GM19043 (cell line): ENCODE results near the gene MRPL53.

Experiments used
- ATAC-seq: cut with Tn5 transposase; IDR thresholded peaks from one replicate; pipeline ENCODE4 v1.9.1; 2021; ENCODE audit warnings: low read depth; ENCODE audit not compliant: unreplicated experiment

Gene MRPL53

DNA sequence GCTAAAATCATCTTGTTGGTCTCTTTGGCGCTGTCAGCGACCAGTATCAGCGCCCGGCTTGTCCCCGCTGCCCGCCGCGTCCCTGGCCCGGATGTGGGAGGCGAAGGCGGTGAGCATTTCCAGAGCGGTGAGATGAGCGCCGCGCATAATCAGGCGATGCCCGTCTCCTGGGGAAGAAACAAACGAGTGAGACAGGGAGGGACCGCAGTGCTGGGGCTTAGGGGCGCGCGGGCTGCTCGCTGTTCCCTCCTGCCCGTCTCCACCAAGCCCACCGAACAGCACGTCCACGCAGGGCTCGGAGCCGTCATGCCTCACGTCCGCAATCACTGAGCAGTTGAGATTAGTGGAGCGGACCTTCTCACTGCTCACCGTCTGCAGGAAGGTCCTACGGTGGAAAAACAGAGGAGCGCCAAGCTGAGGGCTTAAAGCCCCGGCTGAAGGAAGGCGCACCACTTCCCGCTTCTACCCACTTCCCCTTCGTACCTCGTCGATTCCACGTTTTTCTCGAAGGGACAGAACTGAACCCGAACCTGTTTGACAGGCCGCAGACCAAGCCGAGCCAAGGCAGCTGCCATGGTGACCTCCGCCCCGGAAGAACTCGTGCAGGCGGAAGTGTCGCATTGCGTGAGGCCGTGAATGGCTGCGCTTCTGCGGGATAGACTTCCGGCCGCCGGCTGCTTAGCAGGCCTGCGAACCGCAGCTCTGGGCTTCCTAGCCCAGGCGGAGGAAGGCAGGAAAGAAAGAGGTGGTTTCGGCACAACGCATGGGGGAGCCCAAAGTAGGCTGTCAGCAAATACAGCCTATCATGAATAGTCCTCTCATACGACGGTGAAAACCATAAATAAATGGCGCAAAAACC lies at the start of gene MRPL53:
Gene MRPL53, minus strand, starts transcription at position 595 of the 859 bp plus-strand sequence. Its CDS starts 20 bp downstream, at position 575.
- ATAC-seq, result peak; percentile 88

- no peak for ATAC-seq
Observed at GRCh38 chr2:74516650-74517049, 44.2 kb upstream of the MRPL53 start.

- ATAC-seq, result no peak
Observed at GRCh38 chr2:74515981-74516633, 43.6 kb upstream of the MRPL53 start.

DNA sequence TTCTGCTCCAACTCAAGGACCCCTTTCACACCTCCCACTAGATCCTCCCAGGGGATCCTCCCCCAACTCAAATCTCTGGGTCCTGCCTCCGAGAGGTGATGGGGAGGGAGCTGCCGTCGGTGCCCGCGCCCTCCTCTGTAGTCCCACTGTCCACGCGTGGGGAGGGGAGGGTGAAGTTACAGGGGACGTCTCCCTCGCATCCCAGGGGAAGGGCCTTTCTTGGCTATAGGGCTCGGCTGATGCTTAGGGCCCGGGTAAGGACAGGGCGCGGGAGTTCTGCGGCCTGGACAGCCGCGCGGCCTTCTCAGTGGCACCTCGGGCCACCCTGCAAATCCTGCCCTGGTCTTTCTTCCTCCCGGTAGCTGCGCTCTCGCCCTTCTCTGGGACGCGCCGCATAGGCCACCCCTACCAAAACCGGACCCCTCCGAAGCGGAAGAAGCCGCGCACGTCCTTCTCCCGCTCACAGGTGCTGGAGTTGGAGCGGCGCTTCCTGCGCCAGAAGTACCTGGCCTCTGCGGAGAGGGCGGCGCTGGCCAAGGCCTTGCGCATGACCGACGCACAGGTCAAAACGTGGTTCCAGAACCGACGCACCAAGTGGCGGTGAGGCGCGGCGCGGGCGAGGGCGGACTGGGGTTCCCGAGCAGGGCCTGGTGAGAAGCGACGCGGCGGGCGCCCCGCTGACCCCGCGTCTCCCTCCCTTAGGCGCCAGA lies 42.9 kb upstream of the MRPL53 start:
- ATAC-seq, result no peak

GRCh38 chr2:74514368-74515270 lies 42.1 kb upstream of the MRPL53 start, which contains the start of gene TLX2:
TLX2 (plus strand) TSS chr2:74514450; CDS start chr2:74514807, 357 bp downstream.
- no peak for ATAC-seq

DNA sequence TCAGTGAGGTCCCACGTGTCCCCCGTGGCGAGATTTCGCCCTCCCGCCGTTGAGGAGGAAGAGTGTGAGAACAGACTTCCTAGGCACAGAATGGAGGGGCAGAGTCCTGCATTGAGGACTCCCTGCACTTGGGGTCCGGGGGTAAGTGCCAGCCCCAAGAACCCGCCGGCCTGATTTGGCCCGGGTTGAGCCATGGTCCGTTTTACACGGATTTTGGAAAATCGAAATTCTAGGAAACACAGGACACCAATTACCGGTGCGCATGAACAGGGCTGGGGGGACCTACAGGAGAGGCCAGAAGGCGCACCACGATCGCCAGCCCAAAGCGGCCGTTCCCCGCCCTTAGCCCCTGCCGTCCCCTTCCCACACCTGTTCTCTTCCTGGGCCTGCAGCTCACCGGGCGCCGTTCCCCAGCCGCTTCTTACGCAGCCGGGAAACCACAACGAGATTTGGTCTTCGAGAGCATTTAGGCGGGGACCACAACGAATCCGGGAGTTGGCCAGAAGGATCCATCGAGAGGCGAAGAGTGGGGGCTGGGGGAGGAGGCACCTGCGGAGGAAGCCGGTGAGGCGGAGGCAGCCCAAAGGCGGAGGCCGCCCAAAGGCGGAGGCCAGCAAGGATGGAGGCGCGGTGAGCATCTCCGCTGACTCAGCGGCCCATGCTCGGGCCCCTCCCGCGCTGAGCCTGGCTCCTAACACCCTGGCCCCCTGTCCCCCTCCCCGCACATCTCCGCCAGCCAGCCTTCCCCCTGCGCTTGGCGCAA lies 41.3 kb upstream of the MRPL53 start:
- ATAC-seq, result no peak

GRCh38 chr2:74512744-74513604 lies 40.5 kb upstream of the MRPL53 start:
- ATAC-seq, result no peak

DNA sequence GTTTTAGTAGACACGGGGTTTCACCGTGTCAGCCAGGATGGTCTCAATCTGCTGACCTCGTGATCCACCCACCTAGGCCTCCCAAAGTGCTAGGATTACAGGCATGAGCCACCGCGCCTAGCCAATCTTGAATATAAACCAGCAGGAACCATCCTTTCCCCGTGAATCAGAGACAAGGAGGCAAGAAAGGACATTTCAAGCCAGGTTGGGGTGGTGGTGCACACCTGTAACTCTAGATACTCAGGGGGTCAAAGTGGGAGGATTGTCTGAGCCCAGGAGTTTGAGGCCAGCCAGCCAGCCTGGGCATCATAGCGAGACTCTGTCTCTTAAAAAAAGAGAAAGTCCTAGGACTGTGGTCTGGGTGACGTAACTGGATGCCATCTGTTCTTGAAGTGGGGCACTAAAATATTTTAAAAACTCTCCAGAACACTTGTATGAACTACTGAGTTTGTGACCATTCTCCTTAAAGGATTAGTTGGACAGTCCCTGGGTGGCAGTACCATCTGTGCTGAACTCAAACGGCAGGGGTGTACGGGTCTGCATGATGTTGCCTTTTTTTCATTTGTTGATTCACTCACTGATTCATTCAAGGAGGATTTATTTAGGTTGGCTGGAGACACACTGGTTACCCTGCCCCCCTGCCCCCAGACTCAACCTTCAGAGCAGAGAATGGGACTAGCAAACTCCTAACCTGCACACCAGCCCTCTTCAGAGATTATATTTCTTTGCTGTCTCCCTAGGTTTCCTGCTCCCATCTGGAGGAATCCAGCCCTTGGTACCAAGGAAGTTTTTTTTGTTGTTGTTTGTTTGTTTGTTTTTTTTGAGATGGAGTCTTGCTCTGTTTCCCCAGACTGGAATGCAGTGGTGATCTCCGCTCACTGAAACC lies 38.9 kb upstream of the MRPL53 start:
- ATAC-seq, result no peak

GRCh38 chr2:74510272-74510671 lies 37.8 kb upstream of the MRPL53 start:
- ATAC-seq, result no peak

DNA sequence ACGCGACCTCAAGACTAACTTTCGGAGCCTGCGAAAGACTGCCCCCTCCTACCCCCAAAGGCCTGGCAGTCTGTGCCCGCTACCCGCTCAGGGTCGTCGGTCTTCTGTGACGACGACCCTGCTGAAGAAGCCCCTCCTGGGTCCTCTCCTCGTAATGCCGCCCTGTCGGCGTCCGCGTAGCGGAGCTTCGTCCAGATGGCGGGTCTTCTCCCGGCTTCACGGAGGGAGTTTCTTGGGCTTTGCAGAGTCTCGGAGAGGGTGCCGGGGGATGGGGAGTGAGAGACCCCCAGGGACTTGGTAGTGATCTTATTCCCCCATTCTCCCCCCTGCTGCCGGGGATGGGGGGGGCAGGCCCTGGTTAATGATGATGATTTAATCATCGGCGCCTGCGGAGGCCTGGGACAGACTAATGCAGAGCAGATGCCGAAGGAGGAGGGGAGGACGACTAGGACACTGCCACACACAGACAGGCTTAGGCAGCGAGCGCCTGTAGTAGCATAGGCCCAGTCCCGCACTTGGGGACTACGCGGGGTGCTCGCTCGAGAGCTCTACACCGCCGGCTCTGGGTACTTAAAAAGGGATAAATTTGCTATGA lies 35.5 kb upstream of the MRPL53 start:
- peak; percentile 1 for ATAC-seq

DNA sequence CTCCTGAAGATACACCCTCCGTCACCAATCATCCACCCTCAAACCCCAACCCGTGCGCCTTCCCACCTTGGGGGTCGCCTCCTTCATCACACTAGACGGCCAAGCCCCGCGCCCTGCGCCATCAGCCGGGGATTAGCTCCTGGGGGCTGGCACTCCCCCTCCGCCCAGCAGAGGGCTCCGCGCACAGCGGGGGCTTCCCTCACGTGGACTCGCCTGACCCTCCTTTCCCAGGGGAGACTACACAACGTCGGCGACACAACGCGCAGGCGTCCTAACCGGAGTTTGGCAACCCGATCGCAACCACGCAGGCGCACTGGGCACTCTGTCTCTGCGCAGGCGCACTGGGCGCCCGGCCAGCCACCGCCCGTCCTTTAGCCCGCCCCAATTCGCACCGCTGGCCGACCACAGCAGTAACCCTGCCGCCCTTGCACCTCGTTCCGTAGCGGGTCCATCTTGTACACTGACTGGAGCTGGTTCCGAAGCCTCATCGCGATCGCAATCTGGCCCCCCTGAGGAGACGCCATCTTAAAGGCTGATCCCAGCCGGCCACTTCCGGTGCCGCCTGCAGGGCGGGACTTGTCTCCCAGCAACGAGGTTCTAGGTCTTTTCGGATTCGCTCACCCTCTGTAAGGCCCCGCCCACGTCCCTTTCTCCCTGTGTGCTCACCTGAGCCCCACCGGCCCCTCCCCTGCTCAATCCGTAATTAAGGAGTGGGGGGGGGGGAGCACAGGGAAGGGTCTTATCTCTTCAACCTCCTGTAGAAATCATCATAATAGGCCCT lies 34.9 kb upstream of the MRPL53 start, which contains the start of gene PCGF1:
Gene PCGF1, minus strand, starts transcription at position 551 of the 781 bp plus-strand sequence. Its CDS starts 27 bp downstream, at position 524.
- ATAC-seq, result peak; percentile 85

DNA sequence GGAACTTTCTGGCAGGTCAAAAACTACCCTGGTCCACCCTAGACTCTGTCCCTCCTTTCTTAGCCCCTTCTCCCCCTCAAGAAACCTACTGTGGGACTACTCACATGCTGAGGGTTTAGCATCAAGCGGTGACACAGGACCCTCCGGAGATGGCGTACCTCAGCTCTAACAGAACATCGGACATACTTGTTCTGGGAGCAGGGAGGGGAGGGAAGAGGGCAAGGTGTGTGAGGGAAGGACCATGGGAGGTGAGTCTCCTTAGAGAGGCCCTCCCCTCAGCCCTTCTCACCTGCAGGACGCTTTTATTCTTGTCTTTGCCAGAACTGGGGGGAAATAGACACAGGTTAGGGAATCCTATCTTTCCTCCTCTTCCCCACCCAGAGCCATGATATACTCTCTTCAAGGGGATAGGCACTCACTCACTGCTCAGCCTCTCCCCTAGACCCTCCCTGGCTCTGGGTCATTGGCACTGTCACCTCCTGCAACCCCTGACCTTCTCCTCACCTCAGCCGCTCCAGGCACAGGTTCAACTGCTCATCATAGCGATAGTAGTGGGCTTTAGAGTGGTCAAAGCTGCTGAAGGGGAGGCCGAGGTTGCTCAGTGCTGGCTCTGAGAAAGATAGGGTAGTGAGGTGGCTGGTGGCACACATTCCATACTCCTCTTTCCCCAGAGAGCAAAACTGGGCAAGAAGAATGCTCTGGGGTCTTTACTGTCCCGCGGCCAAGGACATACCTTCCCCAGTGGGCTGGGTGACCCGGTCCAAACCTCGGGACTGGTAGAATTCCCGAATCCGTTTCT lies 33.2 kb upstream of the MRPL53 start:
- no peak for ATAC-seq

DNA sequence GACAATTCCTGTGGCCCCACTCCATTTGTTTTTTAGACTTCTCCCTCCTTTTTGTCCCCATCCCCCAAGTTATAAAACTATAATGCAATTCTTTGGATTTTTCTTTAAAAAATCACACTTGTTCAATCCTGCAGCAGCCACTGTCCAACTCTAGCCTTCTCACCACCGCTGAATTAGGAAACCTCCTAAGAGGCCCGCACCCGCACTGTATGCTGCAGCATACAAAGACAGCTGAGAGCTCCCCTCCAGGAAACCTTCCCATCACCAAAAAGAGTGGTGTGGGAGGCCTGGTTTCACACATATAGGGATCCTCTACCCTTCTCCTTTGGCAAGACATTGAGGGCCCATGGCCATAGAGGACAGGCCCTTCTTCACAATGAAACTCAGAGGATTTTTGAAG lies 32.1 kb upstream of the MRPL53 start:
- ATAC-seq, result no peak

GRCh38 chr2:74503506-74504475 lies 31.3 kb upstream of the MRPL53 start:
- no peak for ATAC-seq
